AG04450 (cell line): ENCODE results near the gene GPSM1. TPM values are rescaled to one million over a fixed set of nuclear protein-coding genes. Genes with fewer than 3 reads are reported as not detected.
A peak's percentile ranks its signal among the peaks of the same experiment; 100 is the strongest.
"Not testable (repeated sequence)": the region's sequence is repeated elsewhere in the genome, so short reads cannot be mapped to it uniquely, and the experiment has no call there.

ENCODE experiments used
- CTCF ChIA-PET: fragments of 300-600, 350-600 bp; formaldehyde crosslinking; extraction: SDS; loops from one replicate; lab custom pipeline; 2022; ENCODE audit warnings: antibody characterized with exemption, inconsistent platforms; lab: Charles Lee
- POLR2A ChIA-PET: fragments of 350-600 bp; formaldehyde crosslinking; extraction: SDS; loops from one replicate; lab custom pipeline; 2021; ENCODE audit warnings: antibody characterized with exemption, inconsistent platforms; lab: Yijun Ruan, JAX
- DNase-seq: peaks from one replicate; pipeline ENCODE4 v3.0.0-alpha.2; 2011; ENCODE audit warnings: low read depth, low spot score
- H3K27ac ChIP-seq: one replicate; pipeline ENCODE4 v1.5.1; 2012; ENCODE audit warnings: low read depth, low read length, control low read depth
- H3K27me3 ChIP-seq: one replicate; pipeline ENCODE4 v1.6.0; 2012; ENCODE audit warnings: low read length; ENCODE audit not compliant: control insufficient read depth, insufficient read depth
- H3K4me3 ChIP-seq: 2 replicates; pipeline ENCODE4 v1.5.1; 2011; ENCODE audit warnings: mild to moderate bottlenecking, low read depth, low read length, control low read depth
- H3K9me3 ChIP-seq: 2 replicates; pipeline ENCODE4 v1.5.1; 2012; ENCODE audit warnings: low read length; ENCODE audit not compliant: control insufficient read depth, insufficient read depth
- CTCF ChIP-seq: IDR thresholded peaks from 2 replicates; pipeline ENCODE4 v1.5.1; 2011; ENCODE audit warnings: low read depth, low read length, control low read depth, inconsistent platforms
- polyA plus RNA-seq: library from polyadenylated mRNA; depleted of rRNA; stranded (reverse); fragments of >200 nt; gene quantifications from 2 replicates; pipeline ENCODE4 v1.2.3, GENCODE V29; 2011

Gene GPSM1
- polyA plus RNA-seq, 1 experiment, result 22.5 TPM

GRCh38 chr9:136349546-136349945 lies 22.2 kb downstream of the GPSM1 start:
- CTCF ChIA-PET, result no interaction called here
- DNase-seq, result no peak
- POLR2A ChIA-PET, result no interaction called here

GRCh38 chr9:136351252-136351800 lies 24.0 kb downstream of the GPSM1 start:
- no peak overlapping the region for H3K4me3 ChIP-seq

More at GRCh38 chr9:136349546-136349945, 22.2 kb downstream of the GPSM1 start:
- no peak overlapping the region for H3K27ac ChIP-seq
- H3K4me3 ChIP-seq, result no peak overlapping the region
- H3K27me3 ChIP-seq, result no peaks in the 10 kb centered on the region
- TF ChIP-seq CTCF, result no peak
- H3K9me3 ChIP-seq, result no peaks in the 10 kb centered on the region; the same call in 1 of the 2 replicates

GRCh38 chr9:136351868-136352267 lies 24.5 kb downstream of the GPSM1 start:
- H3K27ac ChIP-seq, H3K4me3 ChIP-seq, CTCF ChIA-PET, H3K9me3 ChIP-seq, H3K27me3 ChIP-seq, POLR2A ChIA-PET, DNase-seq: not testable (repeated sequence)

More at GRCh38 chr9:136351252-136351800, 24.0 kb downstream of the GPSM1 start:
- H3K9me3 ChIP-seq, result no peaks in the 10 kb centered on the region; the same call in 1 of the 2 replicates
- H3K27me3 ChIP-seq, result no peaks in the 10 kb centered on the region
- no peak for TF ChIP-seq CTCF
- ChIA-PET POLR2A (no interaction called here), CTCF (no interaction called here)
- no peak overlapping the region for H3K27ac ChIP-seq
- no peak for DNase-seq

DNA sequence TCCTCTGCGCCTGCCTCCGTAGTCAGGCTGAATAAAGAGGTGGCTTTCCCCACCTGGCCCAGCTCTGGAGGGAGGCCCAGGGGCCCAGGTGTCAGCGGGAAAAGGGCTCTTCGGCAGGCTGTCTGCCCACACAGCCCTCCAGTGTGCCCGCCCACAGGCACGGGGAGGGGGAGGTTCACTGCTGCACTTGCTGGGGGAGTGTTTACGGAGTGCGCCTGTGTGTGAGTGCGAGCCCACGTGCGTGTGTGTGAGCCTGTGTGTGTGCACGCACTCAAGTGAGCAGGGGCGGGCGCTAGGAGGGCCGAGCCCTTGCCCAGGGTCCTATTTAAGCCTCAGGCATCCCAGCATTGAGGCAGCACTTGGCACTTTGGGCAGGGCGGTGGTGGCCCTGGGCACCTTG lies 25.3 kb downstream of the GPSM1 start:
- Histone ChIP-seq H3K27ac (peak overlapping the region; percentile 31), H3K4me3 (no peak overlapping the region), H3K27me3 (no peaks in the 10 kb centered on the region), H3K9me3 (no peaks in the 10 kb centered on the region; the same call in 1 of the 2 replicates)
- ChIA-PET POLR2A (interaction anchor here (0.7 kb wide), 1 partner anchor 10 kb away, joined by 3 read pairs; the partner anchor contains the start of gene DNLZ), CTCF (no interaction called here)
- DNase-seq, result no peak
- no peak for TF ChIP-seq CTCF

- ChIA-PET CTCF (no interaction called here), POLR2A (no interaction called here)
- Histone ChIP-seq H3K4me3 (no peak overlapping the region), H3K27me3 (no peaks in the 10 kb centered on the region), H3K27ac (no peak overlapping the region), H3K9me3 (no peaks in the 10 kb centered on the region; the same call in 1 of the 2 replicates)
- no peak for TF ChIP-seq CTCF
- no peak for DNase-seq
These were observed 25.7 kb downstream of the GPSM1 start for GRCh38 chr9:136353088-136353487.
